DMS114 treated with DMSO at 0.1 percent for 48 hours (cell line): ENCODE data around the gene GALM.
"Not testable (repeated sequence)": the region's sequence is repeated elsewhere in the genome, so short reads cannot be mapped to it uniquely, and the experiment has no call there.

Source experiments
- DNase-seq: peaks from one replicate; lab custom pipeline; 2025; ENCODE audit not compliant: unreplicated experiment; lab: John Stamatoyannopoulos, UW

The GALM gene

DNA sequence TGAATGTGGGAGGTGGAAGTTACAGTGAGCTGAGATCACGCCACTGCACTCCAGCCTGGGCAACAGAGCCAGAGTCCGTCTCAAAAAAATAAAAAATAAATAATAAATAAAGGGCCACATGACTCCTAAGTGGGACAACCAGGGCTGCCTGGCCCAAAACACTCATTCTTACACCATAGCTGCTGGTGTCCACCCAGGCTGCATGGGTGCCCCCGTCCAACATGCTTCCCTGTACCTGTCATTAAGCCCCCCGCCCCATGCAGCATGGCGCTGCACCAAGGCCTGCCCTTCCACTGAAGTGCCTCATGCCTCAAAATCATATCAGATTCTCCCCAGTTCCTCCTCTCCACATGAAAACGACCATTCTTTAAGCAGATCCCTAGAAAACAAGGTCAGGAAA lies 10.8 kb downstream of the GALM start:
- DNase-seq, result no peak

DNA sequence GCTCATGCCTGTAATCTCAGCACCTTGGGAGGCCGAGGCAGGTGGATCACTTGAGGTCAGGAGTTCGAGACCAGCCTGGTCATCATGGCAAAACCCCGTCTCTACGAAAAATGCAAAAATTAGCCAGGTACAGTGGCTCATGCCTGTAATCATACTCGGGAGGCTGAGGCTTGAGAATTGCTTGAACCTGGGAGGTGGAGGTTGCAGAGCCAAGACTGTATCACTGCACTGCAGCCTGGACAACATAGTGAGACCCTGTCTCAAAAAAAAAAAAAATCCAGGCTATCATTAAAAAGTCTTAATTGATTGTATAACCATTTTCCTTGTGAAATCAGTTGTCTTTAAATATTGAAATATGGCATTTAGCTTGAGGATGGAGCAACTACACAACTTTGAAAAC lies 15.0 kb downstream of the GALM start:
- DNase-seq, result not testable (repeated sequence)

DNA sequence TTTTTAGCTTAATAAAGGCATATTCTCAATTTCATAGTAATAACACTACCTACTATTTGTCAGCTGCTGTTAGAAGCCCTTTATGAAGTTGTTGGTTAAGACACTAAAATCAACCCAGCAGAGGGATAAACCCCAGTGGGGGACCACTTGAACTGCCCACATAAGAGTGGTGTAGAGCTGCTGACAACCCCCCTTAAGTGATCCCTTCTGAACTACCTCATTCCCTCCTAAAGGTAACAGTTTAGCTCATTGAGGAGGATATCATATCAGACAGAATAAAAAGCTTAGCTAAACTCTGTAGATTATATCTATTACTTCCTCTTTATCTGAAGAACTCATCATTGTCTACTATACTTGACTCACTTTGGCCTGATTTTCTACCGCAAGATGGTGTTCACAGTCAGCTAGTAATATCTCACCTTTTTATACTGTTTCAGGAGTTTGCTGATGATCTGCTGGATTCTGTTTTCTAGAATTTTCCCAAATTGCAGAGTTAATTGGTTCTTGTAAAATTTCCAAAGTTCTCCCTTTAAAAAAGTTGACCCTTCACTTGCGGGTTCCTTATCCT lies 16.2 kb downstream of the GALM start:
- DNase-seq, result no peak

DNA sequence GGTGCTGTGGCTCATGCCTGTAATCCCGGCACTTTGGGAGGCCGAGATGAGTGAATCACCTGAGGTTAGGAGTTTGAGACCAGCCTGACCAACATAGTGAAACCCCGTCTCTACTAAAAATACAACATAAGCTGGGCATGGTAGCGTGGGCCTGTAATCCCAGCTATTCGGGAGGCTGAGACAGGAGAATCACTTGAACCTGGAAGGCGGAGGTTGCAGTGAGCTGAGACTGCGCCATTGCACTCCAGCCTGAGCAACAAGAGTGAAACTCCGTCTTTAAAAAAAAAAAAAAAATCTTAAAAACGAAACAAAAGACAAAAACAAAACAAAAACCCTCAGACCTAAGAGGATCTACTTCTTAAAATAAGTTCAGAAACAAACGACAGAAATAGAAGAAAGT lies 16.7 kb downstream of the GALM start:
- DNase-seq, result not testable (repeated sequence)

DNA sequence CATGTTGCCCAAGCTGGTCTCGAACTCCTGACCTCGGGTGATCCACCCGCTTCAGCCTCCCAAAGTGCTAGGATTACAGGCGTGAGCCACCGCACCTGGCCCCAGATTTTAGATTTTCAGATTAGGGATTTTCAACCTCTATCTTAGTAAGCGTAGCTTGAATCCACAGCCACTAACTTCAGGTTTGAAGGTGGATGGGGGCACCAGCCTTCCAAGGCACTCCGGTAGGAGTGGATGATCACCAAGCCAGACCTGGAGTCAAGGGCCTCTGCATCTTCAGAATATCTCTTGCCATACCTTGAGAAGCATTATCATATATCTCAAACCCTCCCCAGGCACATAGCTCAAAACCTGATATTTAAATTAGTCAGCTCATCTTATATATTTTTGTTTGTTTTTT lies 17.9 kb downstream of the GALM start:
- DNase-seq, result no peak

DNA sequence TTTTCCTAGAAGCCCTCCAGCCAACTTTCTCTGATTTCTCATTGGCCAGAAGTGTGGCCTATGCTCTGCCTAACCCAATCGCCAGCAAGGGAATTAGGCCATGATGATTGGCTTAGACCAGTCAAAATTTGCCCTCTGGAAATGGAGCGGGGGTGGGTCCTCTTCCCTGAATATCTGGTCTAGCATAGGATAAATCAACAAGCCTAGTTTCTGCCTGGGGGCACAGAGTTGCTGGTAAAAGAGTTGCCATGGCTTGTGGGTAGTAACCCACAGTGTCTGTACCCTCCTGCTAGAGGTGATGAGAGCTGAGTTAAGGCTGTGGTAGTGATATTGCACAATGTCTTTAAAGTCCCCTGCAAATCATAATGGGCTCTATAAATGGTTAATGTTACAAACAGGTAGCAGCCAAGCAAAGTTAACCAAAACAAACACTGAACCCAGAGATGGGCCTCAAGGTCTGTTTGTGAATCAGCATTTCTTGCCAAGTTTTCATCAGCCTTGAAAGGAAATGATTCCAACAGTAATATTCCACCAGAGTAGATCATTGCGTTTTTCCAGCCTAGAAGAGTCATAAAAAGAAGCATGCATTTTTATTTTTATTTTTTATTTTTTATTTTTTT lies 19.3 kb downstream of the GALM start:
- DNase-seq, result no peak

DNA sequence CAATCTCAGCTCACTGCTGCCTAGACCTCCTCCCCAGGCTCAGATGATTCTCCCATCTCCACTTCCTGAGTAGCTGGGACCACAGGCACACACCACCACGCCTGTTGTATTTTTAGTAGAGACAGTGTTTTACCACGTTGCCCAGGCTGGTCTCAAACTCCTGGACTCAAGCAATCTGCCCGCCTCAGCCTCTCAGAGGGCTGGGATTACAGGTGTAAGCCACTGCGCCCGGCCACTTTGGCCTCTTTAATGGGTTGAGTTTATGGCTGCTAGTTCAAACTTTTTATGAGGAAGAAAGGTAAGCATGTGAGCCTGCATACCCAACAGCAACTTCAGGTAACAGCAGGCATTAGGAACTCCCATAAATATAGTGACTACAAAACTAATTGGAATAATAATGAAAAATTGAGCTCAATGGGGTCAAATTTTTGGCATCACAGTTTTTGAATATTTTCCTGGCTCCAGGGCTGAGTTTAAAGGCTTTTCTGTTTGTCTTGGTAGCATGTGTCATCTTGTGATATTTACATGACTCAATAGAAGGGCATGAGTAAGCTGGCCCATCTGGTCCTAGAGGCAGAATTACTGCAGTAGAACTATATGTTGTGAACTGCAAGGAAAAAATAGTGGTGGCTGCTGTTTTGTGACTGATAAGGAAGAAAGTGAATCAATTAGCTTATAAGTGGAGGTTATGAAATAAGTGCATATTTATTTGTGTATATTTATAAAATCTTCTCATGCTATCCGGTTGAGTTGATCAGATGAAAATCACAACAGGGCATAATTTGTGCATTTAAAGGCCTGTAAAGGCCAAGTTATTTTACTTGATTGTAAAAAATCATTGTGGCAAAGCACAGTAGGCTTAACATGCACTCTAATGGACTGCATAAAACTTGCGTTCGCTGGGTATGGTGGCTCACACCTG lies 24.8 kb downstream of the GALM start:
- DNase-seq, result no peak

DNA sequence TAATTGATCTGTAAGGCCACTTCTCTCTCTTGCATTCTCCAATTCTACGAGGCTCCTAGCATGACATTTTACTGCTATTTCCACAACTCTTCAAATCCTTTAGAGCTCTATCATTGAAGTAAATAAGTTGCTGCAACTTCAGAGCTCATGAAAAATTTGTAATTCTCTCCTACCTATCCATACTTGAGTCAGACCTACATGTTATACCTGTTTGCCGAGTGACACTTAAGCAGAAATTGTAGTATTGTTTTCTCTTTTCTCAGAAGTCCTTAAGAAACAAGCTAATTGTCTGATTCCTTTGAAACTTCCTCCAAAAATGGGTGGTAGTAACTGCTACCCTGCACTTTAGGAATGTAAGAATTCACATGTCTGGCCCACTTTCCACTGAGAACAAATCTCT lies 26.1 kb downstream of the GALM start:
- DNase-seq, result no peak

DNA sequence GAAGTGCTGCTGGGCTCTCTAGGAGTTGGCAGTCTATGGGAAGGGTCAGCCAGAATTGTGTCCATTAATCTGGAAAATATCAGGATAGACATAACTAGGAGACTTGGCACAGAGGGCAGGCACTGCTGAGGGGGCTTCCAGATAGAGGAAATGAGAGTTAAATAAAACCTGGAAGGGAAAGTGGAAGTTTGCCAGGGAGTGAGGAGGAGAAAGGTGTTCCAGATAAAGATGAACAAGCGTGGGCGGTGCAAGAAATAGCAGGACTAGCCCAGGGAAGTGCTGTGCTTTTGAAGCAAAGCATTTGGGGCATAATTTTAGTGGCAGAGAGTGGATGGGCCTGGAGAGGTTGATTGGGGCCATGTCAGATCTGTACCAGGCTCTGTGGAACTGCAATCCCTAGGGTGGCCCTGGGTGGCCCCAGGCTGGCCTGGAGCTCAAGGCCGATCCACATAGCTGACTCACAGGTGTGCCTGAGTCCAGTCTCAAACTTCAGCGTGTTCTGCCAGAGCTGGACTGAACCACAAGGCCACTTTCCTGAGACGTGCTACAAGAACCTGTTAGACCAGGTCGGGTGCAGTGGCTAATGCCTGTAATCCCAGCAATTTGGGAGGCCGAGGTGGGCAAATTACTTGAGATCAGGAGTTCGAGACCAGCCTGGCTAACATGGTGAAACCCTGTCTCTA lies 26.9 kb downstream of the GALM start:
- no peak for DNase-seq

DNA sequence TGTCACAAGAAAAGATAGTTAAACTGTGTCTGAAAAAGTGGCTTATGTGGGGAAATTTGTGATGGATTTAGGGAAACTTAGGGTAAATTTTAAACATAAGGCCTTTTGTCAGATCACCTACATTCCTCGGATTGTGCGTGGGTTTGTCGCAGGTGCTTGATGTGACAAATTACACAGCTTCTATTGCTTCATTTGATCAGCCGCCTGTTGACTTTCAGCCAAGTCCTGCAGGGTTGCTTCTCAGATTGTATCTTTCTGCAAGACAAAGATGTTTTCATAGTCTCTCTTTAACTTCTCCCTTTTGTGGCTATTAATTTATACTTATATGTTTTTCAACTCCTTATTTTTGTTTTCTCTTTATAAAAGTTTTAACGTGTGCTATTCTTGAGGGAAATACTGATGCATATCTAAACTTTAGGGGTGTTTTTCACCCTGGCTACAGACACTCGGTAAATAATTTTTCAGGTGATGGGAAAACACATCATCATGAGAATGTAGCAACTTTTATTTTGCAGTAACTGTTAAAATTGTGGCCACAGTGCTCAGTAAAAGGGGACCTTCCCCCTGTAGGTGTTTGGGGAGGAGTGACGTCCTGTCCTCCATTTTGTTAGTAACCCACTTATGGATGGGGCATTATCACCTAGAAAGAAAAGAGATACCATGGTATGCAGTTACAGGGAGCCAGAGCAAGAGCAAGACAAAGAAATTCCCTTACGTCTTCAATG lies 31.4 kb downstream of the GALM start:
- DNase-seq, result no peak

DNA sequence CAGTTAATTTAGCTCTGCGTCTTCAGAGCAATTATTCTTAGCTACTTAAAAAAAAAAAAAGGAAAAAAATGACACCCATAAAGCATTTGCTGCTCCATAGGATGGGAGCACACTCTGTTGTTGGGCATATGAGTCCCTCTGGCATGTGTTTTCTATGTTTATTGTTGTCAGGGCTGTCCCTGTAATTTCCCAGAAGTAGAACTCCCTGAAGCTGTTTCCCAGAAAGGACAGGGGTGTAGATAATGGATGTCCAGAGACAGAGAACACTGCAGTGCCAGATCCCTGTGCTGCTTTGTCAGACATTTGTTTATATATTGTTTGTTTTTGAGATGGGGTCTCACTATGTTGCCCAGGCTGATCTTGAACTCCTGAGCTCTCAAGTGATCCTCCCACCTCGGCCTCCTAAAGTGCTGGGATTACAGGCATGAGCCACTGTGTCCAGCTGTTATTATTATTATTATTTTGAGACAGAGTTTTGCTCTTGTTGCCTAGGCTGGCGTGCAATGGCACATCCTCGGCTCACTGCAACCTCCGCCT lies 32.6 kb downstream of the GALM start:
- no peak for DNase-seq

DNA sequence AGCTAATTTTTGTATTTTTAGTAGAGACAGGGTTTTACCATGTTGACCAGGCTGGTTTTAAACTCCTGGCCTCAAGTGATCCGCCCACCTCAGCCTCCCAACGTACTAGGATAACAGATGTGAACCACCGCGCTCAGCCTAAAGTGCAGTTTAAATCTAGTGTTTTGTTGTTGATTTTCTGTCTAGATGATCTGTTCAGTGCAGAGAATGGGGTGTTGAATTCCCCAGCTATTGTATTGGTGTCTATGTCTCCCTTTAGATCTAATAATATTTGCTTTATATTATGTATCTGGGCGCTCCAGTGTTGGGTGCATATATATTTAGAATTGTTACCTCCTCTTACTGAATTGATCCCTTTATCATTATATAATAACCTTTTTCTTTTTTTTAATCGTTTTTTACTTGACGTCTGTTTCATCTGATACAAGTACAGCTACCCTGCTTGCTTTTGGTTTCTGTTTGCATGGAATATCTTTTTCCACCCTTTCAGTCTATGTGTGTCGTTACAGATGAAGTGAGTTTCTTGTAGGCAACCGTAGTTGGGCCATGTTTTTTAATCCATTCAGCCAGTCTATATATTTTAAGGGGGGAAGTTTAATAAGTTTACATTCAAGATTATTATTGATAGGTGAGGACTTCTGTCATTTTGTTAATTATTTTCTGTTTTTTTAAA lies 34.3 kb downstream of the GALM start:
- no peak for DNase-seq

DNA sequence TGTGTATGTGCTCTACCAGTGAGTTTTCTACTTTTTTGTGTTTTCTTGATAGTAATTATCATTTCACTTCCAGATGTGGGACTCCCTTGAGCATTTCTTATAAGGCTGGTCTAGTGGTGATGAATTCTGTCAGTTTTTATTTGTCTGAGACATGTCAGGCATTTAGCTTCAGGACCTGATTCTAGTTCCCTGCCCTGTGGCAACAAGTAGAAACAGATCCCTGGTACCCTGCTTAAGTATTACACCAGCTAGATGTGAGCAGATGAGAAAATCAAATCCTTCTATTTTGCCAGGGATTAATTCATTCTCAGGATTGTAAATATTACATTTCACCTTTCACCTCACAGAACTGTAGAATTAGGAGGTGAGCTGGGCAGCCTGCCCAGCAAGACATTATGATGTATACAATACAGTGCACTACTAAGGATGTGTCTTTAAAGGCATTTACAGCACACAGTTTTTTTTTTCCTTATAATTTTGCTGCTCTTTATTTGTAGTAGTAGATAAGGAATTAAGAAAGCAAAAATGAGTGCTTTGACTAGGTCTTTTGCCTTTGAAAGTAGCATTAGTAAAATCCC lies 35.1 kb downstream of the GALM start:
- DNase-seq, result no peak

DNA sequence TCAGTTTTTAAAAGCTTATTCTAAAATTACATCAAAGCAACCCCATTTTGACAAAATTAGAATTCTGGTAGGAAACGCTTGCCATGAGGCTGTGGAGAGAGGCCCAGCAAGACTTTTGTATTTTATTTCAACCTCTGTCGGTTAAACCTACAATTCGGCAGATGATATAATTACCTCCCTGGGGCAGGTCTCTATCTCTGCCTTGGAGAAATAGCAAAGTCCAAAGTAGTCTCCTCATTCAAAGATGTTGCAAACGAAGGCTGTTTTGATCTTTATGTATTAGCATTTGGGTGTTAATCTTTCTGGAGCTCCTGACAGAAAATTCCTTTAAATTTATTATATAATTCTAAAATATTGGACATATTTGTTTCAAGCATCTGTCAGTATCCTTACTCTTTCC lies 35.6 kb downstream of the GALM start:
- DNase-seq, result no peak

DNA sequence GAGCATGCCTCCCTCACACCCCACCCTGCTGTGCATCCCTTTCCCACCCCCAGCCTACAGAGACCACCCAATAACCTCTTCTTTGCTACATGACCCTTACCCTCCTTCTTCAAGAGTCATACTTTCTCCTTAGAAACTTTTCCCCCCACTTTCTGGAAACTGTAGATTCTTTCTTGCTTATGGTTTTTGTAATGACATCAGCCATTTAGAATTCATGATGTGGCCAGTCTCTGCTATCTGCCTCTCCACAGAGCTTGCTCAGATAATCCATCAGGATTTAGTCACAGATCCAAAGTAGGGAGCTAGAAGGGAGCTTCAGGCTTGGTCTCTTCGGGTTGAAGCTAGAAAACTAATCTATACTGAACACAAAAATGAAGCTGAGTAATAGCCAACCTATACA lies 36.5 kb downstream of the GALM start:
- DNase-seq, result no peak

DNA sequence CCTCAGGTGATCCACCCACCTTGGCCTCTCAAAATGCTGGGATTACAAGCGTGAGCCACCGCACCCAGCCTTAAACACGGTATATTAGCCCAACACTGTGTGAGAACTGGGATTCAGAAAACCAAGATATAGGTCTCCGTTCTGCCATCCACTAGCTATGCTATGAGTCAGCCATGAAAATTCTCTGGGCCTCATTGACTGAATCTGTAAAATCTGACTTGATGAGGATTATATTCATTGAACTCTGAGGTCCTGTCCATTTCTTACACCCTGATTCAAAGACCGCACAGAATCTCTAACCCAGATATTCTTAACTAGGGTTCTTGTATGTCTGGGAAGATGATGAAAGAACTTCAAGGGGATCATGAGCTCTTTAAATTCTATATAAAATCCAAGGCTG lies 37.4 kb downstream of the GALM start:
- not testable (repeated sequence) for DNase-seq

DNA sequence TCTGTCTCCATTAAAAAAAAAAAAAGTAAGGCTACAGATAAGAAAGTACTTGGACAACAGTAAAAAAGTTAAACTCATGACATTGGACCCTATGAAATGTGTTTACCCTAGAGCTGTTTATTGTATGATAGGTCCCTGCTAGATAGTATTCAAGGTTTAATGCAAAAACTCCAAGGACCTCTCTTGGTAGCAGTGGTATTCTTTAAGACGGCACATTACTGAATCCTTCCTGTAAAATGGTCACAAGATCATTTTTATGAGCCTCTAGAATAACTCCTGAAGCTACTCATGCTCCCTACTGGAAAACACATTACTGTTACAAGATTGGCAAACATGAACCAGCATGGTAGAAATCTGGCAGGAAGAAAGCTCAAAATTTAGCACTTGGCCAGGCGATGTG lies 38.8 kb downstream of the GALM start:
- DNase-seq, result no peak

DNA sequence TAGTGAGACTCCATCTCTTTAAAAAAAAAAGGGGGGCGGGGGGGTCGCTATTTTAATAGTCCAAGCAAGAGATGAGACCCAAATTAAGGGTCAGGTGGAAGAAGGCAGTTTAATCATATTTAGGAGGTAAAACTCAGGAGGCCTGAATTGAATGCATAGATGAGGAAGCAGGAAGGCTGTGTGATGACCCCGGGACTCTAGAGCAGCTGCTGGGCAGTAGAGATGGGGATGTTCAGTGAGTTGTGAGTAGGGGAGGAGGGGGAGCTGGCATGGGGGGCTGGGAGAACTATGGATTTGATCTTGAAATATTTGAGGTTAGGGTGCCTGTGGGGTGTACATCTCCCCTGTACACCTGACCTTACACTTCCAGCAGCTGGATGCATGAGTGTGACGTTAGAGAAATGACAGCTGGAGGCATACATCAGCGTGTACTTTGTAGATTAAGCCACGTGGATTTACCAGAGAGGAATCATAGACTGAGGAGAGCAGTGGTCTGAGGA lies 41.0 kb downstream of the GALM start:
- no peak for DNase-seq

DNA sequence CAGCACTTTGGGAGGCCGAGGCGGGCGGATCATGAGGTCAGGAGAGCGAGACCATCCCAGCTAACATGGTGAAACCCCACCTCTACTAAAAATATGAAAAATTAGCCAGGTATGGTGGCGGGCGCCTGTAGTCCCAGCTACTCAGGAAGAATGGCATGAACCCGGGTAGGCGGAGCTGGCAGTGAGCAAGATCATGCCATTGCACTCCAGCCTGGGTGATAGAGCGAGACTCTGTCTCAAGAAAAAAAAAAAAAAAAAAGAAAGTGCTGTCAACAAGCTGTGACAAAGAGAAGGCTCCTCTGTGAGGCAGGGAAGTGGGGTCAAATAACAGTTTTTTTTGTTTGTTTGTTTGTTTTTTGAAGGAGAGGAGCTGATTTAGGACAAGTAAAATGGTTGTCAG lies 42.6 kb downstream of the GALM start:
- DNase-seq, result not testable (repeated sequence)
